GM19240 (cell line): ENCODE data around the gene GUCY1B1.
A peak's percentile ranks its signal among the peaks of the same experiment; 100 is the strongest.

Source experiments
- DNase-seq: peaks from one replicate; pipeline ENCODE4 v3.0.0; 2011; ENCODE audit warnings: low spot score; ENCODE audit not compliant: insufficient read length

GUCY1B1 gene

DNA sequence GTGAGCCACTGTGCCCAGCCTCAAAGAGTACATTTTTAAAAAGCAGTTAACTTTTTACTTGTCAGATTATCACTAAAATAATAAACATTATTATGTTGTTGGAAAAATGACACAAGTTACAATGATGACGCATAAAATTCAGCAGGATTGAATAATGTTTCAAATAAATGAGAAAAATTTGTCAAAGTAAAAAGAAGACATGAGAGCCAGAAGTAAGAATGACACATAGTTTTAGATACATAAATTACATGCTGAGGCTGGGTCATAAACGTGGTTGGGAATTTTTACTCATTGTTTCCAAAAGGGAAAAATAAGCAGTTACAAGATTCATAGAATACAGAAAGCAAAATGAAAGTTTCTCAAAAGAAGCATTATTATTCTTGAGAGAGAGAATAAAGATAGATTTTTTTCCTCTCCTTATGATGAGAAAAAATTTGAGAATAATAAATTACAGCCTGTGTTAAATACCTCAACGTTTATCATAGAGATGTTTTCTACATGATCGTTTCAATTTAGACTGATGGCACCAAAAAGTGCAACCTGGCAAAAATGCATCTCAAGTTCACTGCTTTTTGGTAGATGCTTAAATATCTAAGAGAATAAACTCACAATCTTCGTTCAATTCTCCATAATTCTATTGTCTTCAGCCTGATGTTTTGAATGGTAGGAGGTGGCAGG is 40.4 kb downstream of the GUCY1B1 start:
- DNase-seq: no peak

GRCh38 chr4:155799794-155800123 is 40.9 kb downstream of the GUCY1B1 start:
- no peak for DNase-seq

DNA sequence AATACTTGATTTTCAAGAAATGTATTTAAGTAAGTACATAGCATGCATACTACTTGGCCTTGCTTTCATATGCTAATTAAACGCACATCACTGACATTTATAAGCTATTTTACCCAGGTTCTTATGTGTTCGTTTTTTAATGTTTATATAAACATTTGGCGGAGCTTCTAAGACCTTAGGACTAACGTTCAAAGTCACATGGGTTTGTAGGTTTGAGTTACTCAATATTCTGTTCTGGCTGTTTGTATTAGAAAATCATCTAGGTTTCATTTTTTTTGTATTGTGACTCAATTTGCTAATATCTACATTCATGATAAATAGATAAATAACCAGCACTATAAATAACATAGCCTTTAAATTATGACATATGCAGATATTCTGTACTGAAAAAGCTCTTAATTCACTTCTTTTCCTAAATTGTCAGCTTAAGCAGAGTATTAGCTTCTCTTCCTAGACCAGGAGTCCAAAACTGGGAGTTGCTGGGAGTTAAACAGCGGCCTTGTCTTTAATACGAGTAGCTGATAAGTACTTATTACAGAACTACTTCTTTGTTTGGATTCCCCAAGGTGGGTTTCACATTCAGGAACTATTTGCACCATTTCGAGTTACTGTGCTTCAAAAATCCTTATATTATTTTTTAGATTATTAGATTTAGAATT is 42.0 kb downstream of the GUCY1B1 start:
- DNase-seq: no peak

GRCh38 chr4:155802190-155802959 is 43.6 kb downstream of the GUCY1B1 start:
- DNase-seq: no peak

DNA sequence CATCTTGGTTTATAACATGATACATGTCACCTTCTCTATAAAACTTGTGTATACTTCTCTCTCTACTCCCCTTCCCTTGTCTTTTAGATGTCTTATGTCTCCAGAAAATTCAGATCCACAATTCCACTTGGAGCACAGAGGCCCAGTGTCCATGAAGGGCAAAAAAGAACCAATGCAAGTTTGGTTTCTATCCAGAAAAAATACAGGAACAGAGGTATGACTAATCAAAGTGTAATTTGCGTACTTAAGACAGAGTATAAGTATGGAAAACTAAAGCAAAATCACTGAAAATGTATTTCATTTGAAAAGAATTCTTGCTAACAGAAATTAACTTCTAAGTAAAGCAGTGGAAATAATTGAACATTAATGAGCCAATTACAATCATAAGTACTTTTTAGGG is 46.2 kb downstream of the GUCY1B1 start:
- DNase-seq: no peak

- DNase-seq: no peak
Measured at GRCh38 chr4:155807021-155807420, 48.2 kb downstream of the GUCY1B1 start.

DNA sequence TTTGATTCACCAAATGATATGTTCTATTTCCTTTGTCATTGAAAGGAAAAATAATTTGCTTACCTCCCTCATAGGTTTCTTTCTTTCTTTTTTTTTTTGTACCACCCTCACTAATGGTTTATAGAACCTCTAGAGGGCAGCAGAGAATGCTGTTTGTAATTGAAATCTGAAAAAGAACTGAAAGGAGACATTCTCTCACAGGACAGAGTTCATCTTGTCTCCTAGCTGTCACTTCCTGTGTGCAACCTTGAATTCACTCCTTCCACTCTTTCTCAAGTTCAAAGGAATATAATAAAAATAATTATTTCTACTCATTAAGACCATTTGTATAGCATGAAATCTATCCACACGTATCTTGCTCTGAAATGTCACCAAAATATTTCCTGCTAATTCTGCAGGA is 51.0 kb downstream of the GUCY1B1 start:
- peak; percentile 2 for DNase-seq

DNA sequence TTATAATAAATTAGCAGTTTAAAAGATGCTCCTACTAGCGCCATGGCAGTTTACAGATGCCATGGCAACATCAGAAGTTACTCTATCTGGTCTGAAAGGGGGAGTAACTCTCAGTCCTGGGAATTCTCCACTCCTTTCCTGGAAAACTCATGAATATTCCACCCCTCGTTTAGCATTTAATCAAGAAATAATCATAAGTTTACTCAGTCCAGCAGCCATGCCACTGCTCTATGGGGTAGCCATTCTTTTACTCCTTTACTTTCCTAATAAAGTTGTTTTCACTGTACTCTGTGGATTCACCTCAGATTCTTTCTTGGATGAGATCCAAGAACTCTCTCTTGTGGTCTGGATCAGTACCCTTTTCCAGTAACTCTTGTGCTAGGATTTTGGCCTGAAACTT is 52.3 kb downstream of the GUCY1B1 start:
- DNase-seq: no peak

GRCh38 chr4:155818639-155819038 is 59.8 kb downstream of the GUCY1B1 start:
- no peak for DNase-seq

GRCh38 chr4:155819066-155819465 is 60.2 kb downstream of the GUCY1B1 start:
- no peak for DNase-seq

GRCh38 chr4:155820887-155821518 is 62.2 kb downstream of the GUCY1B1 start:
- DNase-seq: no peak

DNA sequence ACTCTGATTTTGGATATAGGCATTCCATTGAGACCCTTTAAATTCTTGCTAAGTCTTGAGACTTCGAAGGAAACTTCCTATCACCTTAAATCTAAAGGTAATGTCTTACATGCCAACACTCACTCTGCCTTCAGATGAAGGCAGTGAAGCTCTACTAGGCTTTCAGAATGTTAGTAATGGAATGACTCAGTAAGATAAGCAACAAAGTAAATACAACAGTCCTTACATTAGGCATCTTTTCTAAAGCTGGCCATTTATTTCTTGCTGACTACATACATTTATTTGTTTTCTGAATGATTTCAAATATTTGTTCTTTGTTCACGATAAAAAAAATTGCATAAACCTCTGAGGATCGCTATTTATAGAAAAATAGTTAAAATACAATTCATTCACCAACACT is 63.8 kb downstream of the GUCY1B1 start:
- DNase-seq: no peak

DNA sequence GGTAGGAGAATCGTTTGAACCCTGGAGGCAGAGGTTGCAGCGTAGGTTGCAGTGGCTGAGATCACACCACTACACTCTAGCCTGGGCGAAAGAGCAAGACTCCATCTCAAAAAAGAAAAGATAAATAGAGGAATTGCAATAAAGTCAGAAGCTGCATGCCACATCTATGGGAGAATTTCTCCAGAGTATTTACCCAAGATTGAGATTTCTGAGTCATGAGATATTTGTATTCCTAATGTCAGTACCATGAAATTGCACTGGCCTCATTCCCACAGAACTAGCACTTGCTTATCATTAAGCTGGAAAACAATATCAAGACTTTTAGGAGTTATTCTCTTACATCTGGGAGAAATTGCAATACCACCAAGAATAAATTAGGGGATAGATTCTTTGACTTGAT is 69.8 kb downstream of the GUCY1B1 start:
- no peak for DNase-seq

DNA sequence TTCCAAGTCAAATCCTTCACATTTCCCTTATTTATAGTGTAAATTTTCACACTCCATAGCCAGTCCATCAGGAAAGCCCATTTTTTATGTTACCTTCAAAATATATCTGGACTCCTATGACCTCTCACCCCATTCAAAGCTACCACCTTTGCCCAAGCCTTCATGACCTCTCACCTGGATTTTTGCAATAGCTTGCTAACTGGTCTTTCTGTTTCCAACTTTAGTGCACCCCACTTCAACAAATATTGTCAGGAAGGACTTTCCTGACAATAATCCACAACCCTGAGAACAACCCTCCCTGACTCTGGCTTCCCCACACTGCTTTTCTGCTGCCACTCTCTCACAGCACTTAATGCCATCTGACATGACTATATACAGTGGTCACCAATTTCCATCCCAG is 73.8 kb downstream of the GUCY1B1 start:
- no peak for DNase-seq

GRCh38 chr4:155837203-155837796 is 78.5 kb downstream of the GUCY1B1 start:
- no peak for DNase-seq

DNA sequence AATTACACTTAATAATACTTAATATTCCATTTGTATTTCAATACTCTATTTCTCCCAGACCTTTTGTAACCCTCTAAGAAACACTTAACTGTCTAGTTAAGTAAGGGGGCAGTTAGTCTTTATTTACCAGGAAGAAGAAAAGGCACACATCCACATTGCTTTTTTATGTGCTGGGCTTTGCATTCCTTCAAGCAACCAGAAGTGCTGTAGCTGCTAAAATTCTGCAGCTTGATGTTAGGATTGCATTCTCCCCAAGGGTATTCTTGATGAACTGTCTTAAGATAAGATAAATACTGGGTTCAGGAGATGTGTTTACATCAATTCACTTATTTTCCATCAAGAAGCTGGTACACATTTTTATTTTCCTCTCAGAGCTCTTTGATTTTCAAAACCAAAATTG is 83.3 kb downstream of the GUCY1B1 start:
- no peak for DNase-seq

GRCh38 chr4:155846929-155847328 is 88.1 kb downstream of the GUCY1B1 start:
- no peak for DNase-seq

DNA sequence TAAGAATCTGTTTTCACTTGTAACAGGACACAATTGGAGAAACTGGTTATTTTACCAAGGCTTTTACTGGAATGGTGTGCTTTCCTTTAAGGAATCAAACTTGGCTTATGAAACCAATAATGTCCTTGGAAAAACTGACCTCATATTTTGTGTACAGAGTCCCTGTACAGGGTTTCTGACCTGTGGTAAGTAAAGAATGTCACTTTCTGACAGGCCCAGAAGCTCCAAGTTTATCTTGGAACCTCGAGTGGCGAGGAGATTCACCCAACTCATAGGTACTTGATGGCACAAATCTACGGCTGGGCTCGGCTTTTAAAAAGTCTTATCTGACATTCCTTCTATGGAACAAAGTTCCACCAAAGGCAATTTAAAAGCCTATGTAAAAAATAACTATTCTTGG is 90.2 kb downstream of the GUCY1B1 start:
- no peak for DNase-seq

GRCh38 chr4:155853189-155853588 is 94.4 kb downstream of the GUCY1B1 start:
- DNase-seq: no peak

- no peak for DNase-seq
Measured at GRCh38 chr4:155854582-155855226, 95.9 kb downstream of the GUCY1B1 start.

- no peak for DNase-seq
Measured at GRCh38 chr4:155855897-155856296, 97.1 kb downstream of the GUCY1B1 start.
